NB4 (cell line): Measurements from ENCODE around the gene LRRC7.
"Not testable (repeated sequence)": the region's sequence is repeated elsewhere in the genome, so short reads cannot be mapped to it uniquely, and the experiment has no call there.

Experiments used
- DNase-seq: peaks from one replicate; pipeline ENCODE4 v3.0.0; 2010; ENCODE audit warnings: low read depth
- H3K4me3 ChIP-seq: one replicate; pipeline ENCODE4 v1.5.1; 2011; ENCODE audit warnings: mild to moderate bottlenecking, low read depth, low read length, moderate library complexity
- MYC ChIP-seq: IDR thresholded peaks from 2 replicates; pipeline ENCODE4 v1.6.1; 2011; ENCODE audit warnings: low read depth, low read length
- POLR2A ChIP-seq: IDR thresholded peaks from 2 replicates; pipeline ENCODE4 v1.6.1; 2011; ENCODE audit warnings: mild to moderate bottlenecking; ENCODE audit not compliant: insufficient read length; ENCODE audit errors: extremely low read depth
- TF ChIP-seq, protein P1 (sequence below): IDR thresholded peaks from one replicate; pipeline ENCODE4 v1.5.1; 2012; ENCODE audit warnings: low read depth, low read length
- TF ChIP-seq, protein P2 (sequence below): IDR thresholded peaks from 2 replicates; pipeline ENCODE4 v1.6.1; 2011; ENCODE audit warnings: low read depth, low read length

Gene LRRC7

DNA sequence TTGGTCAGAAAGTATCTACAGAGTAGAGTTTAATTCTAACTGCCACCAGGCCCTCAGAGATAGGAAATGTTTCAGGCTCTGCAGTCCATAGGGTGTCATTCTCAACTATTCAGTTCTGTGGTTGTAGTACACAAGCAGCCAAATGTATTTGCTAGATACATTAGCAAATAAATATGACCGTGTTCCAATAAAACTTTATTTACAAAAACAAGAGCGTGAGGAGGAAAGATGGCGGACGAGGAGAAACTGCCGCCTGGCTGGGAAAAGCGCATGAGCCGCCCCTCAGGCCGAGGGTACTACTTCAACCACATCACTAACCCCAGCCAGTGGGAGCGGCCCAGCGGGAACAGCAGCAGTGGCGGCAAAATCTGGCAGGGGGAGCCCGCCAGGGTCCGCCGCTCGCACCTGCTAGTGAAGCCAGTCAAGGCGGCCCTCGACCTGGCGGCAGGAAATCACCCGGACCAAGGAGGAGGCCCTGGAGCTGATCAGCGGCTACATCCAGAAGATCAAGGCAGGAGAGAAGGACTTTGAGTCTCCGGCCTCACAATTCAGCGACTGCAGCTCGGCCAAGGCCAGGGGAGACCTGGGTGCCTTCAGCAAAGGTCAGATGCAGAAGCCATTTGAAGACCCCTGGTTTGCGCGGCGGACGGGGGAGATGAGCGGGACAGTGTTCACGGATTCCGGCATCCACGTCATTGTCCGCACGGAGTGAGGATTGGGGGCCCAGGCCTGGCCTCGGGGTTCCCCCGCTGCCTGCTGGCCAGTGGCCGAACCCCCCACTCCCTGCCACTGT, 351.6 kb downstream of the LRRC7 start:
- no peak for TF ChIP-seq MYC
- no peak for TF ChIP-seq POLR2A
- TF ChIP-seq, protein P1, sequence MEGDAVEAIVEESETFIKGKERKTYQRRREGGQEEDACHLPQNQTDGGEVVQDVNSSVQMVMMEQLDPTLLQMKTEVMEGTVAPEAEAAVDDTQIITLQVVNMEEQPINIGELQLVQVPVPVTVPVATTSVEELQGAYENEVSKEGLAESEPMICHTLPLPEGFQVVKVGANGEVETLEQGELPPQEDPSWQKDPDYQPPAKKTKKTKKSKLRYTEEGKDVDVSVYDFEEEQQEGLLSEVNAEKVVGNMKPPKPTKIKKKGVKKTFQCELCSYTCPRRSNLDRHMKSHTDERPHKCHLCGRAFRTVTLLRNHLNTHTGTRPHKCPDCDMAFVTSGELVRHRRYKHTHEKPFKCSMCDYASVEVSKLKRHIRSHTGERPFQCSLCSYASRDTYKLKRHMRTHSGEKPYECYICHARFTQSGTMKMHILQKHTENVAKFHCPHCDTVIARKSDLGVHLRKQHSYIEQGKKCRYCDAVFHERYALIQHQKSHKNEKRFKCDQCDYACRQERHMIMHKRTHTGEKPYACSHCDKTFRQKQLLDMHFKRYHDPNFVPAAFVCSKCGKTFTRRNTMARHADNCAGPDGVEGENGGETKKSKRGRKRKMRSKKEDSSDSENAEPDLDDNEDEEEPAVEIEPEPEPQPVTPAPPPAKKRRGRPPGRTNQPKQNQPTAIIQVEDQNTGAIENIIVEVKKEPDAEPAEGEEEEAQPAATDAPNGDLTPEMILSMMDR, result no peak
- TF ChIP-seq, protein P2, sequence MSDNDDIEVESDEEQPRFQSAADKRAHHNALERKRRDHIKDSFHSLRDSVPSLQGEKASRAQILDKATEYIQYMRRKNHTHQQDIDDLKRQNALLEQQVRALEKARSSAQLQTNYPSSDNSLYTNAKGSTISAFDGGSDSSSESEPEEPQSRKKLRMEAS, result no peak
- no peak for DNase-seq
- H3K4me3 ChIP-seq, result no peak overlapping the region

DNA sequence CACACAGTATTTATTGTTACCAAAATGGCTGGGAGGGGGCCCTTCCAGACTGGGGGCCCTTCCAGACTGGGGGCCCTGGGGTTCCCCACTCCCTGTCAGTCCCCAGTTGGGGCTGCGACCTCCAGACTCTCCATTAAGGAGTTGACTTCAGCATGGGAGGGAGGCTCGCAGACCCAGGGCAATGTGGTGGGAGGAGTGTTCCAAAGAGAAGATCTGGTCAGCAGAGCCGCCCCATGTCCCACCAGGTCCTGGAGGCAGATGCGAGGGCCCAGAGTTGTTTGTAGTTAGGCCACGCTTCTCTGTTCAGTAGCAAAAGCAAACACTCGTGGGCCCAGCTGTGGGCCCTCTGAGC, 352.2 kb downstream of the LRRC7 start:
- TF ChIP-seq MYC (no peak), POLR2A (no peak)
- TF ChIP-seq, protein P1, result no peak
- TF ChIP-seq, protein P2, result no peak
- DNase-seq, result no peak

DNA sequence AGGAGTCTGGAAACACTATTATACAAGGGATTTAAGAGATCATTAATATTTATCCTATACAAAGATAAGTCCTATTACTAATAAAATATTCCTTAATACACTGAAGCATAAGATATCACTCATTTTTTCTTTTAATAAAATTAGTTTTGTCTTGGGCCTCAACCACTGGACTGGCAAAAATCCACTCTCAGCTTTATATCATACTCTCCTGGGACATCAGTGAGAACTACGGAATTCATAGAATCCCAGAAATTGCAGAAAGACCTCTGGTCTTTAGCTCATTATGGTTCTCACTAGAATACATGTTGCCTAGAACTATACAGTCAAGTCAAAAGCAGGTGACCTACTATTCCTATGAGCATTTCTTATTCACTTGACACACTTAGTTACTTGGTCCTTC, 352.7 kb downstream of the LRRC7 start:
- DNase-seq, result no peak
- no peak overlapping the region for H3K4me3 ChIP-seq
- TF ChIP-seq MYC (no peak), POLR2A (no peak)
- TF ChIP-seq, protein P1, result no peak
- TF ChIP-seq, protein P2, result no peak

More for the DNA sequence above, 352.2 kb downstream of the LRRC7 start:
- H3K4me3 ChIP-seq, result no peak overlapping the region

DNA sequence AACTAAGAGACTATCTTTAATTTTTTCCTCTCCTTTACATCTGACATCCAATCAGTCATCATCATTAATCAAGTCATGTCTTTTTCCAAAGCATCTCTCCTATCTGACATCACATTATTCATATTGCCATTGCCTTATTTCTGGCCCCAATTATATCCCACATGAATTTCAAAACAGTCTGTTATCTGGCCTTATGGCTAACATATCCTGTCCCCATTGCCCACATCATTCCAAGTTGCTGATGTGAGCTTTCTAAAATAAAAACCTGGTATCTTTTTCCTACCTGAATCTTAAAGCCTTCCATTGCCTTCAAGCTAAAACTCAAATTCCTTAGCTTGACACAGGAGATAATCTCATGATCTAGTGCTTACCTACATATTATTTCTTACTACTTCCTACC, 353.8 kb downstream of the LRRC7 start:
- H3K4me3 ChIP-seq, result no peak overlapping the region
- DNase-seq, result no peak
- TF ChIP-seq MYC (no peak), POLR2A (no peak)
- TF ChIP-seq, protein P1, result no peak
- TF ChIP-seq, protein P2, result no peak

DNA sequence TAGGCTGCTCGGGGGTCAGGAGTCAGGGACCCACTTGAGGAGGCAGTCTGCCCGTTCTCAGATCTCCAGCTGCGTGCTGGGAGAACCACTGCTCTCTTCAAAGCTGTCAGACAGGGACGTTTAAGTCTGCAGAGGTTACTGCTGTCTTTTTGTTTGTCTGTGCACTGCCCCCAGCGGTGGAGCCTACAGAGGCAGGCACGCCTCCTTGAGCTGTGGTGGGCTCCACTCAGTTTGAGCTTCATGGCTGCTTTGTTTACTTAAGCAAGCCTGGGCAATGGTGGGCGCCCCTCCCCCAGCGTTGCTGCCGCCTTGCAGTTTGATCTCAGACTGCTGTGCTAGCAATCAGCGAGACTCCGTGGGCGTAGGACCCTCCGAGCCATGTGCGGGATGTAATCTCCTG, 360.5 kb downstream of the LRRC7 start:
- DNase-seq, result not testable (repeated sequence)

DNA sequence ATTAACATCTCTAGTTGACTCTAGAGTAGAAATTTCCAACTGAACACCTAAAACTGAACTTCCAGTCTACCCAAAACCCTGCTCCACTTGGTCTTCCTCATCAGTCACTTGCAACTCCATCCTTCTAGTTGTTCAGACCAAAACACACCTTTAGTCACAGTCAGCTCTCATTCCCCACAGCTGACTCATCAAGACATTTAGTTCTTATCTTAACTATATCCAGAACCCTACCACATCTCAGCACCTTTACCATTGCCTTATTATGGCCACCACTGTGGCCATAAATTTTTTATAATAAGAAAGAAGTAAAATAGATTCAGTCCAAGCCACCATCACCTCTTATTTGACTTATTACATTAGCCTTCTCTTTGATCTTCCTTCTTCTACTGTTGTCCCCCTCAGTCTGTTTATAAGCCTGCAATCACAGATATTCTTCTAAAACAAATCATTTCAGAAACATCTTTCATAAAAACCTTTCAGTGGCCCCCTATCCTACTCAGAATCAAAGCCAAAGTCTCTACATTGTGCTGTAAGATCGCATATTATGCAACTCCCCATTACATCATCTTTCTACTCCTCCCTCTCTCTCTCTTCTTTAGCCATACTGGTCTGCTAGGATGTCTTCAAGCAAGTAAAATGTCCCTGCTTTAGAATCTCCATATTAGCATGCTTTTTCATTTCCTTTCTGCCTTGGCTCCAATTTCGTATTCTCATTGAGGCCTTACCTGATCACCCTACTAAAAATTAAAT, 361.8 kb downstream of the LRRC7 start:
- no peak overlapping the region for H3K4me3 ChIP-seq
- peak; percentile 13 for DNase-seq
- TF ChIP-seq, protein P2, result no peak
- TF ChIP-seq, protein P1, result no peak
- TF ChIP-seq MYC (no peak), POLR2A (no peak)

More for the DNA sequence above, 360.5 kb downstream of the LRRC7 start:
- not testable (repeated sequence) for H3K4me3 ChIP-seq
